ENCODE data around the gene LRRC45.

Gene LRRC45

GRCh38 chr17:82013772-82014321 lies 9.3 kb upstream of the LRRC45 start:
- no peak for TF ChIP-seq CTCF (IDR thresholded peaks at IDR 0.05; ENCODE audit: low read depth, low read length)

GRCh38 chr17:82014432-82014831 lies 8.7 kb upstream of the LRRC45 start:
- H3K4me3 ChIP-seq (ENCODE audit: low read depth, low read length), result no peak overlapping the region
- TF ChIP-seq CTCF (IDR thresholded peaks at IDR 0.05; ENCODE audit: low read depth, low read length), result no peak

More at GRCh38 chr17:82013772-82014321, 9.3 kb upstream of the LRRC45 start:
- no peak overlapping the region for H3K4me3 ChIP-seq (ENCODE audit: low read depth, low read length)

GRCh38 chr17:82014971-82015310 lies 8.2 kb upstream of the LRRC45 start:
- TF ChIP-seq CTCF (IDR thresholded peaks at IDR 0.05; ENCODE audit: low read depth, low read length), result no peak
- H3K4me3 ChIP-seq (ENCODE audit: low read depth, low read length), result no peak overlapping the region

GRCh38 chr17:82015311-82015971 lies 7.7 kb upstream of the LRRC45 start:
- H3K4me3 ChIP-seq (ENCODE audit: low read depth, low read length), result no peak overlapping the region
- TF ChIP-seq CTCF (IDR thresholded peaks at IDR 0.05; ENCODE audit: low read depth, low read length), result no peak

GRCh38 chr17:82016061-82016874 lies 6.8 kb upstream of the LRRC45 start:
- H3K4me3 ChIP-seq (ENCODE audit: low read depth, low read length), result no peak overlapping the region
- no peak for TF ChIP-seq CTCF (IDR thresholded peaks at IDR 0.05; ENCODE audit: low read depth, low read length)

- H3K4me3 ChIP-seq (ENCODE audit: low read depth, low read length), result no peak overlapping the region
- no peak for TF ChIP-seq CTCF (IDR thresholded peaks at IDR 0.05; ENCODE audit: low read depth, low read length)
Observed at GRCh38 chr17:82016875-82017459, 6.1 kb upstream of the LRRC45 start.

Data from WI38 (cell line).